Progenitor cell of endocrine pancreas (in vitro differentiated cells): Measurements from ENCODE around the gene PROSER3. TPM values are rescaled to one million over a fixed set of nuclear protein-coding genes. Genes with fewer than 3 reads are reported as not detected.

ENCODE experiments used
- DNase-seq: peaks from one replicate; pipeline ENCODE4 v3.0.0; 2021; ENCODE audit warnings: low spot score; ENCODE audit not compliant: unreplicated experiment
- H3K27ac Mint-ChIP-seq: 2 replicates; pipeline ENCODE4 v1.8.0; 2021; ENCODE audit warnings: mild to moderate bottlenecking, moderate library complexity, mixed read lengths
- H3K27me3 Mint-ChIP-seq: 2 replicates; pipeline ENCODE4 v1.8.0; 2021; ENCODE audit warnings: mixed read lengths
- H3K36me3 Mint-ChIP-seq: 2 replicates; pipeline ENCODE4 v1.8.0; 2022; ENCODE audit warnings: mixed read lengths; ENCODE audit not compliant: insufficient read depth
- H3K4me1 Mint-ChIP-seq: 2 replicates; pipeline ENCODE4 v1.8.0; 2021; ENCODE audit warnings: low read depth, mixed read lengths
- H3K4me3 Mint-ChIP-seq: 2 replicates; pipeline ENCODE4 v1.8.0; 2021; ENCODE audit warnings: low read depth, mild to moderate bottlenecking, moderate library complexity, mixed read lengths
- H3K9me3 Mint-ChIP-seq: 2 replicates; pipeline ENCODE4 v1.8.0; 2021; ENCODE audit warnings: low read depth, mixed read lengths
- CTCF ChIP-seq: fragments of 200-600 bp; sonication (generic); IDR thresholded peaks from one replicate; pipeline ENCODE4 v1.5.0; 2021; ENCODE audit warnings: antibody characterized with exemption, mild to moderate bottlenecking; ENCODE audit not compliant: unreplicated experiment
- total RNA-seq: library from RNA; stranded (reverse); gene quantifications from 2 replicates; pipeline ENCODE4 v1.2.1, GENCODE V29; 2021

Gene PROSER3
- total RNA-seq, 1 donor from 2014 or later, result 58.6 TPM

- TF ChIP-seq CTCF, result peak; percentile 21
- Mint-ChIP-seq H3K9me3 (no peaks in the 10 kb centered on the region), H3K36me3 (peaks cover 19% of the 10 kb centered on the region), H3K27me3 (no peaks in the 10 kb centered on the region), H3K27ac (no peak overlapping the region), H3K4me1 (peaks cover 3% of the 10 kb centered on the region), H3K4me3 (no peak overlapping the region)
- no peak for DNase-seq
Observed at GRCh38 chr19:35736913-35737886, 20.8 kb upstream of the PROSER3 start.

GRCh38 chr19:35738021-35738886, 19.7 kb upstream of the PROSER3 start:
- Mint-ChIP-seq H3K27me3 (no peaks in the 10 kb centered on the region), H3K27ac (no peak overlapping the region), H3K9me3 (no peaks in the 10 kb centered on the region), H3K4me3 (no peak overlapping the region), H3K36me3 (peaks cover 19% of the 10 kb centered on the region), H3K4me1 (peaks cover 3% of the 10 kb centered on the region)
- no peak for TF ChIP-seq CTCF
- DNase-seq, result no peak

- Mint-ChIP-seq H3K27ac (no peak overlapping the region), H3K9me3 (no peaks in the 10 kb centered on the region), H3K27me3 (no peaks in the 10 kb centered on the region), H3K4me1 (peaks cover 3% of the 10 kb centered on the region), H3K36me3 (peaks cover 18% of the 10 kb centered on the region), H3K4me3 (no peak overlapping the region)
- no peak for TF ChIP-seq CTCF
- no peak for DNase-seq
Observed at GRCh38 chr19:35738887-35739229, 19.1 kb upstream of the PROSER3 start.

GRCh38 chr19:35739275-35740107, 18.5 kb upstream of the PROSER3 start:
- Mint-ChIP-seq H3K9me3 (no peaks in the 10 kb centered on the region), H3K4me1 (peaks cover 4% of the 10 kb centered on the region), H3K4me3 (peak overlapping the region; percentile 76), H3K27ac (peak overlapping the region; percentile 45), H3K27me3 (no peaks in the 10 kb centered on the region), H3K36me3 (peaks cover 13% of the 10 kb centered on the region)
- DNase-seq, result no peak
- no peak for TF ChIP-seq CTCF

GRCh38 chr19:35740108-35740422, 17.9 kb upstream of the PROSER3 start:
- no peak for DNase-seq
- Mint-ChIP-seq H3K4me1 (peaks cover 7% of the 10 kb centered on the region), H3K27ac (no peak overlapping the region), H3K4me3 (peak overlapping the region; percentile 76), H3K9me3 (no peaks in the 10 kb centered on the region), H3K36me3 (peaks cover 10% of the 10 kb centered on the region), H3K27me3 (no peaks in the 10 kb centered on the region)
- no peak for TF ChIP-seq CTCF
